ENCODE data around the gene ZRSR2. TPM values are rescaled to one million over a fixed set of nuclear protein-coding genes. Genes with fewer than 3 reads are reported as not detected.

ZRSR2 gene
- total and polyA plus RNA-seq, 10 of the 15 experiments (the other 5 are each of a cell fraction or from before 2014, with no cell fraction given): 8.8 to 34.1 (median 15.6) TPM

- FAIRE-seq (peak; percentile 44), DNase-seq (ENCODE audit: low read depth, low spot score) (no peak), ATAC-seq (no peak)
- BruUV-seq (replicated peaks): TSS peak; percentile 54
- CTCF ChIA-PET: interaction anchor here (1.6 kb wide), 1 partner anchor 284 kb away, joined by 6 read pairs; no protein-coding TSS in a partner anchor
- SMC1A ChIA-PET (ENCODE audit: uncharacterized antibody, unreplicated experiment): no interaction called here
- Histone ChIP-seq H3K4me2 (ENCODE audit: control insufficient read depth, insufficient read depth) (peak overlapping the region; percentile 83), H4K20me1 (ENCODE audit: control insufficient read depth, insufficient read depth) (no peaks in the 10 kb centered on the region), H3K27me3 (replicated peaks in 1 of 2; ENCODE audit: control insufficient read depth in 2 of 2, insufficient read depth in 2 of 2, low read length in 1 of 2) (no peaks in the 10 kb centered on the region), H3K36me3 (ENCODE audit: control insufficient read depth in 2 of 2, insufficient read depth in 2 of 2, low read length in 1 of 2) (no peaks in the 10 kb centered on the region), H2AFZ (ENCODE audit: control insufficient read depth, low read depth, low read length) (peak overlapping the region; percentile 67; the same call in 1 of the 2 replicates), H3K27ac (ENCODE audit: control insufficient read depth, insufficient read depth) (peak overlapping the region; percentile 90), H3K79me2 (ENCODE audit: control insufficient read depth, insufficient read depth, low read length) (peaks cover 26% of the 10 kb centered on the region), H3K9me3 (replicated peaks; ENCODE audit: control insufficient read depth, insufficient read depth, low read length) (no peaks in the 10 kb centered on the region), H3K4me3 (peak overlapping the region; percentile 90), H3K4me1 (ENCODE audit: control insufficient read depth, insufficient read depth, low read length) (0 out of 2 replicates have a peak, but pooled peaks cover 3% of the 10 kb centered on the region), H3K9ac (ENCODE audit: control insufficient read depth, insufficient read depth, low read length) (peak overlapping the region; percentile 65)
- intact Hi-C loops (cut with micrococcal nuclease; ENCODE audit: unreplicated experiment) (loop anchor here (2.0 to 10.0 kb wide), 5 partner anchors 29 to 594 kb away; partner anchors contain the start of gene ZRSR2), in situ Hi-C loops (cut with MboI) (no loop called here)
- WGBS (ENCODE audit: insufficient coverage, insufficient replicate concordance, low lambda C conversion rate, missing lambda C conversion rate): 16% methylated on average over 14 of the region's 14 CpGs
- RAD21 ChIA-PET (ENCODE audit: unreplicated experiment): interaction anchor here (1.1 to 1.3 kb wide), 2 partner anchors 64 to 269 kb away, joined by 4 read pairs; no protein-coding TSS in a partner anchor
- POLR2A ChIA-PET: no interaction called here
- 0 out of 2 replicates have a peak, but pooled peaks have one; percentile 65 for TF ChIP-seq SIN3A (IDR thresholded peaks at IDR 0.05; ENCODE audit: low read depth, low read length)
- no peak for TF ChIP-seq BHLHE40 (IDR thresholded peaks at IDR 0.05; ENCODE audit: borderline replicate concordance in 1 of 2, low read depth in 2 of 2, low read length in 1 of 2)
- TF ChIP-seq EED (IDR thresholded peaks at IDR 0.05; ENCODE audit: low read depth): no peak
- no peak for TF ChIP-seq POU2F2 (IDR thresholded peaks at IDR 0.05; ENCODE audit: borderline replicate concordance, low read depth, low read length)
- no peak for TF ChIP-seq PKNOX1 (IDR thresholded peaks at IDR 0.05)
- no peak for TF ChIP-seq FOXK2 (IDR thresholded peaks at IDR 0.05)
- TF ChIP-seq NR2F1 (conservative IDR thresholded peaks at IDR 0.05): no peak
- no peak for TF ChIP-seq IKZF2 (IDR thresholded peaks at IDR 0.05)
- TF ChIP-seq CUX1 (IDR thresholded peaks at IDR 0.05; ENCODE audit: insufficient replicate concordance, low read depth, low read length): peak; percentile 16
- no peak for TF ChIP-seq FOS (IDR thresholded peaks at IDR 0.05; ENCODE audit: borderline replicate concordance, extremely low read depth, insufficient read length)
- no peak for TF ChIP-seq CEBPB (IDR thresholded peaks at IDR 0.05; ENCODE audit: borderline replicate concordance in 1 of 2, low read depth in 2 of 2, low read length in 2 of 2)
- no peak for TF ChIP-seq ZNF687 (IDR thresholded peaks at IDR 0.05)
- 0 out of 2 replicates have a peak, but pooled peaks have one; percentile 34 for TF ChIP-seq MXI1 (IDR thresholded peaks at IDR 0.05; ENCODE audit: low read depth, low read length)
These were observed 63.3 kb downstream of the ZRSR2 start for GRCh38 chrX:15853586-15854079.
